ENCODE data around the gene HSPA12B. TPM values are rescaled to one million over a fixed set of nuclear protein-coding genes. Genes with fewer than 3 reads are reported as not detected.
"Not testable (repeated sequence)": the region's sequence is repeated elsewhere in the genome, so short reads cannot be mapped to it uniquely, and the experiment has no call there.

HSPA12B gene
- total RNA-seq, 1 donor from 2014 or later = 9.9 TPM

DNA sequence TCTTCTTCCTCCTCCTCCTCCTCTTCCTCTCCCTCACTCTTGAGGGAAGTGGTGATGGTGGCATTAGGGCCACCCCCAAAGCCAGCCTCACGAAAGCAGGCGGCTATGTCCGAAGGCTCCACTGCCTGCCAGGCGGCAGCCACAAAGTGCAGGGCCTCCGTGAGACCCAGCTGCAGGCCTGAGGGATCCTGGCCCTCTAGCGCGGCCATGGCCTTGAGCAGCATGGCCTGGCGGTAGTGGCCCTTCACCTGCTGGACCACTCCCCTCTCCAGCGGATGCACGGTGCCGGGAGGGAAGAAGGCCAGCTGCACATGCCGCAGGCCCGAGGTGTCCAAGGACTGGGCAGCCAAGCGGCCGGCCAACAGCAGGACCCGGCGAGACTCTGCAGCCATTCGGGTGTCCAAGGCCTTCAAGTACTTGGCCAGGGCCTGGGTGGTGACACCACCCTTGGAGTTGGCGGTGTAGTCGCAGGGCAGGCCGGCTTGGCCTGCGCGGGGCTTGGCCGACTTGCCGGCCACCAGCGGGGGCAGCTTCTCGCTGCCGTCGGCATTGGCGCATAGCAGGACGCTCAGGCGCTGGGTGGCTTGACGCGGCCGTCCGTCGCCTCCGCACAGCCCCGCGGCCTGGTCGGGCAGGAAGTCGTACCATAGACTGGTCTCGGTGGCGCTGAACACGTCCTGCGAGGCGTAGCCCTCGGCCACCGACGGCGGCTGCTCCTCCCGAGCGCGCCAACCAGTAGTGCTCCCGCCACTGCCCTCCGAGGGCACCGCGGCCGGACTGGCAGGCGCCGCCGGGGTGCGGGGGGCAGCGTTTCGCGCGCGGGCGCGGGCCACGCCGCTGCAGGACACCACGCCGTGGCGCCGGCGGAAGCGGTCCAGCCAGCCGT, 53.0 kb downstream of the HSPA12B start:
- peak; percentile 48 to 61 for DNase-seq (ENCODE audit: low read depth in 2 of 2)

DNA sequence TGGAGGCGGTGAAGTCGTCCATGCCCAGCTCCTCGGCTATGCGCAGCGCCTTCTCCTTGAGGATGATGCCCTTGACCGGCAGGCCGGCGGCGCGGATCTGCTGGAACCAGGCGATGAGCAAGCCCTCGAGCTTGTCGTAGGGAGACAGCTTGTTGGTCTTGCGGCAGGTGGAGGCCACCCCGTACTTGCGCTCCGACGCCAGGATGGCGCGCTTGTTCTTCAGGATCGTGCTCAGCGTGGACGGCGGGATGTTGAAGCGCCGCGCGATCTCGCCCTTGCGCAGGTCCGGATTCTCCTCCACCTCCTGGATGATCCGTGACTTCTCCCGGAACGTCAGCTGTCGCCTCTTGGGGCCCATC, 53.6 kb downstream of the HSPA12B start:
- DNase-seq (ENCODE audit: low read depth in 2 of 2) = peak; percentile 77 to 80

DNA sequence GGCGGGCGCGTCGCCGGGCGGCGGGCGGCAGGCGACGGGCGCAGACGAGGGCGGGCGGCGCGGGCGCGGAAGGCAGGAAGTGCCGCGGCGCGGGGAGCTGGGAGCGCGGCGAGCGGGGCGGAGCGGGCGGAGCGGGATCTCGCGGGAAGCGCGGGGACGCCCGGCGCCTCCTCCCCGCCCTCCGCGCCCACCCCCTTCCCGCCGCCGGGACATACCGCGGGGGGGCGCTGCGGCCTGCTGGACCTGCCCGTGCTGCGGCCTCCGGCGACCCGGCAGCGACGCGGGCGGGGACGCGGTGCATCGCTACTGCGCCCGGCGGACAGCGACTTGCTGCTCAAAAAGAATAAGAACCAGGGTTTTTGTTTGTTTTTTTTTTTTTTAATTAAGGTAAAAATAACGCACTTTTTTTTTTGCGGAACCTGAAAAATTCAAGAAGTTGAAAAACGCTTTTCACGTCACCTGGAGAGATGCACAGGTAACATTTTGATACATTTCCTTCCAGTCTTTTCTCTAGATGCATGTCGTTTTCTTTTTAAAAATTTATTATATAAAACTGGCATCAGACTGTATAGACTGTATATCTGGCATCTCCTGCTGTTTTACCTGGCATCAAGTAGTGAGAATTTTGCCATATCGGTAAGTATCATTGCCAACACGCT, 54.3 kb downstream of the HSPA12B start, which contains the start of gene CENPB:
TSS of gene CENPB (minus strand) at position 76 of the 659 bp plus-strand sequence. CDS start 257 bp downstream, outside the sequence.
- DNase-seq (ENCODE audit: low read depth in 2 of 2) = peak; percentile 89 to 93

DNA sequence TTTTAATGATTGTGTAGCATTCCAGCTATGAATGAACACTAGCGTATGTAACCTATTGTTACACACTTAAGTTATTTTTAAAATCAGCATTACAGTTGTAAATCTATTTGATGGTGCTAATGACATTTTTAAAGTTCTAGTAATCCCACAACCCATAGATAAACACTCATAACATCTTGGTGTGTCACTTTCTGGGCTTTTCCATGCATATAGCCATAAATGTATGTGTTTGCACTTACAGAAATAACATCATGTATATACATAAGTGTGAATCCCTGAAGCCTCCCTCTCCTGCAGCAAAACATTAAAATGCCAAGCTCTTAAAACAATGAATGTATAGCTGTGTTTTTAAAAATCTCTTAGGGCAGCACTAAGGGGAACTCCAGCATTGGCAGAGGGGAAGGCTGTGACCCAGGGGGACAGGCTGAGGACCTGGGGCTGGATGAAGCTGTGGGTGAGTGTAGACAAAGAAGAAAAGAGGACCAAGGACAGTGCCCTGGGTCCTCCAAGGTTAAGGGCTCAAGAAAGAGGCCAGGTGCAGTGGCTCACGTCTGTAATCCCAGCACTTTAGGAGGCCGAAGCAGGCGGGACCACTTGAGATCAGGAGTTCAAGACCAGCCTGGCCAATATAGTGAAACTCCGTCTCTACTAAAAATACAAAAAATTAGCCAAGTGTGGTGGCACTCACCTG, 55.0 kb downstream of the HSPA12B start:
- DNase-seq (ENCODE audit: low read depth in 2 of 2) = no peak

DNA sequence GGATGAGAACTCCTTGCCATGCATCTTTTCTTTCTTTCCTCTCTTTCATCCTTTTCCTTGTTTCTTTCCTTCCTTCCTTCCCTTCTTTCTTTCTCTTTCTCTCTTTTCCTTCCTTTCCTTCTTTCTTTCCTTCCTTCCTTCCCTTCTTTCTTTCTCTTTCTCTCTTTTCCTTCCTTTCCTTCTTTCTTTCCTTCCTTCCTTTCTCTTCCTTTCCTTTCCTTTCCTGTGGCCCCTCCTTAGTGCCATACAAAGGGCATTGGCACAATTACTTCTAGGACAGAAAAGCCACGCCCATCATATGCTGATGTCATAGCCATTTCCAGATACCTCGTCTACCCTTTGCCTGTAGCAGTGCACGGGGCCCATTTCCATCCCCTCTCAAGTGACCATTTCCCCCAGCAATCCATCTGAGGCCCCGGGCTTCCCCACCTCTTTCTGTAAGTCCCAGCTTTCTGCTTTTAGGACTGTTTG, 56.2 kb downstream of the HSPA12B start:
- no peak for DNase-seq (ENCODE audit: low read depth in 2 of 2)

DNA sequence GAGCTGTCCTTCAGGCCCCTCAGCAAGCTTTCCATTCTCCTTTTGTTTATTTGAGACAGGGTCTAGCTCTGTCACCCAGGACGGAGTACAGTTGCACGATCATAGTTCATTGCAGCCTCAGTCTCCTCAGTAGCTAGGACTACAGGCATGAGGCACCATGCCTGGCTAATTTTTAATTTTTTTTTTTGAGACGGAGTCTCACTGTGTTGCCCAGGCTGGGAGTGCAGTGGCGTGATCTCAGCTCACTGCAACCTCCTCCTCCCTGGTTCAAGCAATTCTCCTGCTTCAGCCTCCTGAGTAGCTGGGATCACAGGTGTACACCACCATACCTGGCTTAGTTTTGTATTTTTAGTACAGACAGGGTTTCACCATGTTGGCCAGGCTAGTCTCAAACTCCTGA, 56.7 kb downstream of the HSPA12B start:
- not testable (repeated sequence) for DNase-seq (ENCODE audit: low read depth in 2 of 2)

DNA sequence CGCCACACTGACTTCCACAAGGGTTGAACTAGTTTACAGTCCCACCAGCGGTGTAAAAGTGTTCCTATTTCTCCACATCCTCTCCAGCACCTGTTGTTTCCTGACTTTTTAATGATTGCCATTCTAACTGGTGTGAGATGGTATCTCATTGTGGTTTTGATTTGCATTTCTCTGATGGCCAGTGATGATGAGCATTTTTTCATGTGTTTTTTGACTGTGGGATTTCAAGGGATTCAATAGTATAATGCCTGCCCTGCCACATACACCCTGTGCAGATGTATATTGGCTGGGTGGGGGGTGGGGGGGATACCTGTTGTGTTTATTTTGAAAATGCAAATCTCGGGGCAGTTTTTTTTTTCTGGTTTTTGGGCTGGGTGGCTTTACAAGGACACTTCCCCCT, 61.7 kb downstream of the HSPA12B start:
- DNase-seq (ENCODE audit: low read depth in 2 of 2) = not testable (repeated sequence)

DNA sequence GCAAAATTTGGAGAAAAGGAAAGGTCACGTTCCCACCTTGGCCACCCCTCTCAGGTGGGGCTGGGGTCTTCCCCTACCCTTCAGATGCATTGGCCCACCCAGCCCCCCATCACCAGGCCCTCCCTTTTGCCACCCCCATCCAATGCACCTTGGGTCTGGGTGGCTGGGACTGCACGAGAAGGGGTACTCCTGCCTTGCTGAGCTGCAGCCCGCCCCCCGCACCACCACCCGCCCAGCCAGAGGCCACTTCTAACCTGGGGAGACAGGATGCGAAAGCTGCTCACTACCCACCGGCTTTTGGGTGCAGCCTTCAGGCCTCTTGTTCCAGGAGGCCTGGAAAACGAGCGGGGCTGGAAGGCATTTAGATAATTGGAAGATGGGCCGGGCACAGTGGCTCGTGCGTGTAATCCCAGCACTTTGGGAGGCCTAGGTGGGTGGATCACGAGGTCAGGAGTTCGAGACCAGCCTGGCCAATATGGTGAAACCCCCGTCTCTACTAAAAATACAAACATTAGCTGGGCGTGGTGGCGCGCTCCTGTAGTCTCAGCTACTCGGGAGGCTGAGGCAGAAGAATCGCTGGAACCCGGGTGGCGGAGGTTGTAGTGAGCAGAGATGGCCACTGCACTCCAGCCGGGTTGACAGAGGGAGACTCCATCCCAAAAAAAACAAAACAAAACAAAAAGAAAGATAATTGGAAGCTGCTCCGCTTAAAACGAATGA, 62.4 kb downstream of the HSPA12B start:
- no peak for DNase-seq (ENCODE audit: low read depth in 2 of 2)

DNA sequence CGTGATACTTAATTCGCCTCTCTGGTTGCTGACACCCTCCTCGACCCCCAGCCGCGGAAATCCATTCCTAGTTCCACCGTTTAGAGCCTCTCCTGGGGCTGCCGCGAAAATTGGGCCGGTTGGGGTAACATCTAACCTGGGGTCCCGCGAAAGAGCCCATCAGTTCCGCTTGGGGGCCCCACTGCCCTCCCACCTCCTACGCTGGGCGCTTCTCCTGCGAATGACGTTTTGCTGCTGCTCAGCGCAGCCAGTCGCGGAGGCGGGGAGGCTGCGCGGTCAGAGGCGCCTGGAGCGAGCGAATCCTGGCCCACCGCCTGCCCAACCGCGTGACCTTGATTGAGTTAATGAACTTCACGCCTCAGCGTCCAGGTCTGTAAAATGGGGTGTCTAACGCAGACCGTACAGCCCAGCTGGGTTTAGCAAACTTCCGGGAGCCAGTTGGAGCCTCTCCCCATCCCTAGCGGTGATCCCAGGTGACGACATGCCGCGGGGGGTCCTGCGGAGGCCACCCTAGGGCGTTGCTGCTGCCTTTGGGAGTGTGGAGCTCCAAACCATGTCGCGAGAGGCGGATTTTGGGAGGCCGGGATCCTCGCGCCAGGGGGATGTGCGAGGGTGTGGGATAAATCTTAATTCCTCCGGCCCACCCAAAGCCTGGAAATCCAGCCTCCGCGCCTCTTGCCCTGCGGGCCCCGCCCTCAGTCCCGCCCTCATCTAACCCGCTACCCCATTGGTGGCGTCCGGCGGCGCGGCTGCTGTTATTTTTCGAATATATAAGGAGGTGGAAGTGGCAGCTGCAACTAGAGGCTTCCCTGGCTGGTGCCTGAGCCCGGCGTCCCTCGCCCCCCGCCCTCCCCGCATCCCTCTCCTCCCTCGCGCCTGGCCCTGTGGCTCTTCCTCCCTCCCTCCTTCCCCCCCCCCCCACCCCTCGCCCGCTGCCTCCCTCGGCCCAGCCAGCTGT, 63.3 kb downstream of the HSPA12B start, which contains the start of gene CDC25B:
TSS of gene CDC25B (plus strand) at position 800 of the 958 bp plus-strand sequence. CDS start 222 bp downstream, outside the sequence.
- DNase-seq (ENCODE audit: low read depth in 2 of 2) = peak; percentile 90 to 91

DNA sequence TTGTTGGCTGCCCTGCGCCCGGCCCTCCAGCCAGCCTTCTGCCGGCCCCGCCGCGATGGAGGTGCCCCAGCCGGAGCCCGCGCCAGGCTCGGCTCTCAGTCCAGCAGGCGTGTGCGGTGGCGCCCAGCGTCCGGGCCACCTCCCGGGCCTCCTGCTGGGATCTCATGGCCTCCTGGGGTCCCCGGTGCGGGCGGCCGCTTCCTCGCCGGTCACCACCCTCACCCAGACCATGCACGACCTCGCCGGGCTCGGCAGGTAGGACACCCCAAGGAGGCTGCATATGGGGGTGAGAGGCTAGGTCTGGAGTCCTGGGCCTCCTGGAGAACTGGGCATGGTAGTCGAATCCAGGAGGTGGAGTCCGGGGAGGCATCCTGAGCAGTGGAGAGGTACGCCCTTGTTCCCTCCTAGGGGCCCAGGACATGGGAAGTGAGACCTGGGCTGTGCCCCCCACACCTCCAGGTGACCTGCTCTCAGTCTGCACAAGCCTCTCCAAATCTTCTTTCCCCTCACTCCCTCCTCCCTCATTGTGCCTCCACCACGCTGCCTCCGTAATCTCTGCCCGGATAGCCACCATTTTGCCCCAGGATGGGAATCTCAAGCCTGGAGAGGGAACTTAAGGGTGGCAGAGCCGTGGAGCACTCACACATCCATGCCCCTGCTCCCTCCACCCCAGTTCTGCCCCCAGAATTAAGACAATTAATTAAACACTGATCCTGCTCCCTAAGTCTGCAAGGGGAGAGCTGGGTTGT, 64.2 kb downstream of the HSPA12B start:
- DNase-seq (ENCODE audit: low read depth in 2 of 2) = no peak

DNA sequence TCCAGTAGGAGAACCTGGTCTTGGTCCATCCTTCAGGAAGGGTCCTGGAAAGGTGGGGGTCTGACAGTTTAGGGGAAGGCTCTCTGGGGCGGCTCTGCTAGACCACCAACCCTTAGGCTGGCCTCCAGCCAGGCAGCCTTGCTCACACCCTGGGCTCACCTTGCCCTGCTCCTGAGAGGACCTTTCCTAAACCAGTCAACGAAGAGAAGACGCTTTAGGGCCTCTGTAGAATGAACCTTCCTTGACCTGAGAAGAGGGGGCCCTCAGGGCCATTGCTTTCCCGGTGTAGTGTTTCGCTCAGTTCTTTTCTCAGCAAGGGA, 64.7 kb downstream of the HSPA12B start:
- no peak for DNase-seq (ENCODE audit: low read depth in 2 of 2)

DNA sequence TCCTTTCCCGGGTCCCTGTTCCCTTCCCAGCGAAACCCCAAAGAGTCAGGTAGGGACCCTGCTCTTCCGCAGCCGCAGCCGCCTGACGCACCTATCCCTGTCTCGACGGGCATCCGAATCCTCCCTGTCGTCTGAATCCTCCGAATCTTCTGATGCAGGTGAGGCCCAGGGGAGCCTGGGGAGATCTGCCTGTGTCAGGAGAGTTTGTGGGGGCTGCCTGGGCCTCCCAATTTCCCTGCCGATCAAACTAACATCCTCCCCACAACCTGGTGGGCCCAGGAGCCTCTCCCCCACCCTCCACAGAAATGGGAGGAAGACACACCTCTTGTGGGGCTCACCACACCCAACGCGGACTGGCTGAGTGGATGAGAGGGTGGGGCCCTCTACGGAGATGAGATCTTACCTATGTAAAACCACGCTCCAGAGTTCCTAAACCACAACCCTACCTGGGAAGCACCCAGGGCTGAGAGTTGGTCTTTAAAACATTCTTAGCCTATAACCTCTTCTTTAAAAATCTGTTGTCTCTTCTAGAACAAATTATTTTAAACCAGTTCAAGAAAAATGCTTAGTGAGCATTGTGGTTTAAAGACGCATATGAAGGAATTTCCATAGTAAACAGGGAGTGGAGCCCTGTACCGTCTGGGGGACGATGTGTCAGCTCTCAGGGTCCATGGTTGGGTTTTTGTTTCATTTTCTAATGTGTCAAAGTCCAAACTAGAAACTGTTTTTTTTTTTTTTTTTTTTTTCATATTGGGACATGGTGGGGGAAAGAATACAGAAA, 65.3 kb downstream of the HSPA12B start:
- peak in 1 of 2 donors; percentile 51 for DNase-seq (ENCODE audit: low read depth in 2 of 2)

DNA sequence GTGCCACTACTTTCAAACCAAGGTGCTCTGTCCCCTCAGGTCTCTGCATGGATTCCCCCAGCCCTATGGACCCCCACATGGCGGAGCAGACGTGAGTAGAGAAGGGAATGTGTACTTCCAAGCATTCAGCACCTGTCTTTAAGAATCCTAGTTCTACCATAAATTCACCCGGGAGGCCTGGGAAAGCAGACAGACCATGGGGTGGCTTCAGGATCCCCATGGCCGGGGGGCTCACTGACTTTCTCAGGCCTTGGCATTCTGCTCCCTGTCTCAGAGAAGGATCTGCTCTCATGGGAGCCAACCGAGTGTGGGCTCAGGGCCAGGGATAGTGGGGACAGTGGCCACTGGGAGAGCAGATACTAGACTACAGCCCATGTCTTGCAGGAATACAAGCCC, 65.9 kb downstream of the HSPA12B start:
- DNase-seq (ENCODE audit: low read depth in 2 of 2) = no peak

DNA sequence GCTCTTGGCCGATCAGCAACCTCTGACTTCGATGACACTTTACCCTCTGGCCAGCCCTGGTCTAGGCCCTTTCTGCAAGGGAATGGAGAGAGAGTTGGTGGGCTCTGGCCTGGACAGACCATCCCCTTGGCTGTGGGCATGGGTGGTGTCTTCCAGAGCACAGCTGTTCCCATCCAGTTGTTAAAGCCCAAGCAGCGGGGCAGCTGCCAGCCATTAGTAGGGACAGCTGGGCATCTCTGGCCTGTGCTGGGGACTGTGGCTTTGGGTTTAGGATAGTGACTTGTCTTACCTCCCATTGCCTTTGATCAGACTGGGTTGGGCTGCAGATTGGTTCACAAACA, 66.4 kb downstream of the HSPA12B start:
- no peak for DNase-seq (ENCODE audit: low read depth in 2 of 2)

DNA sequence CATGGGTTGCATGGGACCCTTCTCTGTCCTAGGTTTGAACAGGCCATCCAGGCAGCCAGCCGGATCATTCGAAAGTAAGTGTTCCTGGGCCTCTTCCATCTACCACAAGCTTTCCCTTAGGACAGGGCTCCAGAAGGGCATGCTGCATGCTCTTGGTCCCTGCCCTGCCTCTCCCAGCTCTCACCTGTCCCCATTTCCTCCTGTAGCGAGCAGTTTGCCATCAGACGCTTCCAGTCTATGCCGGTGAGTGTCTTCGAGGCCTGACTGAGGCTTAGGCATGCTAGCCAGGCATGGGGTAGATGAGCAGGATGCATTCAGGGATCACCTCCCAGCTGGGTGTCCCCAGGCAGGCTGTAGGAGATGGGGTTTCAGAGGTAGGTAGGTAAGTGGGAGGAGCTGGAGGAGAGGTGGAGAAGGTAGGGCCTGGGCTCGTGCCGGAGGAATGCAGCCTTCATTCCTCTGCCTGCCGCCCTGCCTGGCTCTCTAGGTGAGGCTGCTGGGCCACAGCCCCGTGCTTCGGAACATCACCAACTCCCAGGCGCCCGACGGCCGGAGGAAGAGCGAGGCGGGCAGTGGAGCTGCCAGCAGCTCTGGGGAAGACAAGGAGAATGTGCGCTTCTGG, 67.9 kb downstream of the HSPA12B start:
- DNase-seq (ENCODE audit: low read depth in 2 of 2) = no peak

DNA sequence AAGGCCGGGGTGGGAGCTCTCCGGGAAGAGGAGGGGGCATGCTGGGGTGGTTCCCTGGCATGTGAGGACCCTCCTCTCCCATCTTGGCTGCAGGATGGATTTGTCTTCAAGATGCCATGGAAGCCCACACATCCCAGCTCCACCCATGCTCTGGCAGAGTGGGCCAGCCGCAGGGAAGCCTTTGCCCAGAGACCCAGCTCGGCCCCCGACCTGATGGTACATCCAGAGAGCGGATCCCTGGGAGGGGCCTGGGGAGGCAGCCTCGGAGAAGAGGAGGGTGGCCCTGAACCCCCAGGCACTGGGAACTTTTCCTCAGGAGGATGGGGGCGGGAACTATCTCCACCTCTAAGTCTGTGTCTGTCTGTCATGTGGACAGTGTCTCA, 68.4 kb downstream of the HSPA12B start:
- DNase-seq (ENCODE audit: low read depth in 2 of 2) = no peak

DNA sequence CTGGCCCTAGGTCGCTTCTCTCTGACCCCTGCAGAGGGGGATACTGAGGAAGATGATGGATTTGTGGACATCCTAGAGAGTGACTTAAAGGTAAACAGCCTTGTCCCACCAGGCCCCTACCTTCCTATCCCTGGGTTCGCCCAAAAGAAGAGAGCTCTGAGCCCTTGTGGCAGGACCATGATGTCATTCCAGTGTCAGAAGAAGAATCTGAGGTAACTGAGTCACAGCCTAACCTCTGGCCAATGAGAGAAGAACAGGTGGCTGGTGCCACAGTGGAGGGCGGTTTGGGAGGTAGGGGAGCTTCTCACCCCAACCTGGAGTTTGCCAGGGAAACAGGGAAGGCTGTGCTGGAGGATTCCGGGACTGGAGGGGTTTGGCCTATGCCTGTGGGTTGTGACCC, 68.8 kb downstream of the HSPA12B start:
- no peak for DNase-seq (ENCODE audit: low read depth in 2 of 2)

DNA sequence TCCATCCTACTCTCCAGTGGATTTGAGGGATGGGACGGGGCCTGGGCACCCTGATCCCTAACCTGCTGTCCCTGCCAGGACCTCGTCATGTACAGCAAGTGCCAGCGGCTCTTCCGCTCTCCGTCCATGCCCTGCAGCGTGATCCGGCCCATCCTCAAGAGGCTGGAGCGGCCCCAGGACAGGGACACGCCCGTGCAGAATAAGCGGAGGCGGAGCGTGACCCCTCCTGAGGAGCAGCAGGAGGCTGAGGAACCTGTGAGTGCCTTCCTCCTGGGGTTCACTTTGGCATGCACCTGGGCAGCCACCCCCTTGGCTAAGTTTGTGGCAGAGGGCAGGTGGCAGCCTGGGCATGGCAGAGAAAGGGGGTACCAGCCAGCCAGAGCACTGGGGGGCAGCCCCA, 69.4 kb downstream of the HSPA12B start:
- no peak for DNase-seq (ENCODE audit: low read depth in 2 of 2)

All from lung microvascular endothelial cell (primary cell).